Measurements from ENCODE around the gene TTC24.
A peak's percentile ranks its signal among the peaks of the same experiment; 100 is the strongest.
"Not testable (repeated sequence)": the region's sequence is repeated elsewhere in the genome, so short reads cannot be mapped to it uniquely, and the experiment has no call there.

Gene TTC24

GRCh38 chr1:156608981-156609380 is 29.5 kb downstream of the TTC24 start:
- DNase-seq (ENCODE audit: low spot score), result peak; percentile 45

GRCh38 chr1:156610072-156610471 is 30.5 kb downstream of the TTC24 start:
- not testable (repeated sequence) for DNase-seq (ENCODE audit: low spot score)

DNA sequence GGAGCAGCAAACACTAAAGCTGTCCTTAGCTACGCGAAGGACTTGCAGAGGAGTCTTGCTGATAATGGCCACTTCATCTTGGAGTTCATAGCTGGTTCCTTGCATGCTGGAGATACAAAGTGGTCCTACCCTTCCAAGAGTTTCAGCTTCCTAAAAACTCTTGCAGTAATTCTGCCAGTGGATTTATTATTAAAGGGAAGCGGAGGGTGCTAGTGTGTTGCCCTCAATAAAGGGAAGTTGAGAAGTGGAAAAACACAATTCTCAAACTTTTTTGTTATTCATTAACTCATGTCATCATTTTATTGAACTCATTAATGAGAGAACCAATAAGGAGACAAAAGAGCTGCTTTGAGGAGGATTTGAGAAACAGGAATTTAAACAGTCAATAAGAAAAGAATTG is 33.1 kb downstream of the TTC24 start:
- DNase-seq (ENCODE audit: low spot score), result no peak

DNA sequence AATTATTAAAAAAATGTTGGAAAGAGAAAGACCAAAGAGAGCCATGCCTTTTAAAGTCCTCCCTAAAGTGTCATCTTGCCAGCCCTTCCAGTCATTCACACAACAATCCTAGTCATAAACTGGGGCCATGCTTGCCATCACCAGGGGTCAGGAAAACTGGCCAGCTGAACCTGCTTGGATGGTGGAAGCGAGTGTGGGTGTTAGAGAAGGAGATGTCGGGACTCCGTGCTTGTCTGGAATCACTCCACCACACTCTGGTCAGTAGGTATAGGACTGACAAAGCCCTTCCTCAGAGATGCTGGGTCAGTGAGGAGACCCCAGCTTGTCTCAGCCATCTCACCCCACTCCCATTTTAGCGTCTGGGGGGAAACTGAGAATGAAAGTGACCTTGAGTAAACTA is 36.4 kb downstream of the TTC24 start:
- no peak for DNase-seq (ENCODE audit: low spot score)

GRCh38 chr1:156616463-156616862 is 36.9 kb downstream of the TTC24 start:
- no peak for DNase-seq (ENCODE audit: low spot score)

- DNase-seq (ENCODE audit: low spot score), result no peak
These were observed 39.5 kb downstream of the TTC24 start, which contains the start of gene HAPLN2 for GRCh38 chr1:156618853-156619581. TSS of gene HAPLN2 (plus strand) at chr1:156619415. CDS start at chr1:156623491, 4,076 bp downstream.

DNA sequence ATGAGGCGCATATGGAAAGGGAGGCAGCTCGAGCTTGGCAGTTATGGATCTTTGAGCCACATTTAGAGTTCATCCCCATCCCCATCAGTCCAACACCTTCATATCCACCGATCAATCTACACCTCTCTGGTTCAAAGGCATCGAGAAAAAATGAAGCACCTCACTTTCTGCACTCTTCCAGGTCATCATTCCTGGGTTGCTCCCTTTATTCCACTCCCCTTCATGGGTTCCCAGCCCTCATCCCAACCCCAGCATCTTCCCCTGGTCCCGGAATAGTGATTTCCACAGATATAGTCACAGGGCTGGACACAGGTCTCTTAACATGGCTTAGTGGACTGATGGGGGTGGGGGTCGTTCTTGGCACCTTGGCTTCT is 40.0 kb downstream of the TTC24 start:
- no peak for DNase-seq (ENCODE audit: low spot score)

DNA sequence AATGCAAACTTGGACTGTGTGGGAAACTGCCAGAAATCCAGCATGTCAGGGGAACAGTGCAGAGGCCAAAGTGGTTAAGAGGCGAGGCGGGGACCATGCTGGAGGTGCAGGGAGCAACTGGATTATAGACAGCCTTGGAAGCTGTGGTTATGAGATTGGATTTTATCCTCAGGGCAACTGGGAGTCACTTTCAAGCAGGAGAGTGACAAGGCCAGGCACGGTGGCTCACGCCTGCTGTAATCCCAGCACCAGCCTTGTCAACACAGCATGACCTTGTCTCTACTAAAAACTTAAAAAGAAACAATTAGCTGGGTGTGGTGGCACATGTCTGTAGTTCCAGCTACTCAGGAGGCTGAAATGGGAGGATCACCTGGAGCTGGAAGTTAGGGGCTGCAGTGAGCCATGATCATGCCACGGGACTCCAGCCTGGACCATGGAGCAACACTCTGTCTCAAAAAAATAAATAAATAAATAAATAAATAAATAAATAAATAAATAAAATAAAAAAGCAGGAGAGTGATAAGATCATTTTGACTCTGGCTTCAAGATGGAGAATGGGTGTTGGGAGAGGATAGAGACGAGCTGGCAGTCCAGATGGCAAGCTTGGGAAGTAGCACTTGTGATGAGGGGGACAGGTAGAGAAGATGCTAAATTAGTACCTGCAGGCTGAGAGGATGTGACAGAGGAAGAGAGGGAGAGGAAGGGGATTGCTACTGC is 43.2 kb downstream of the TTC24 start:
- DNase-seq (ENCODE audit: low spot score), result no peak

- no peak for DNase-seq (ENCODE audit: low spot score)
These were observed 44.7 kb downstream of the TTC24 start for GRCh38 chr1:156623946-156624813.

DNA sequence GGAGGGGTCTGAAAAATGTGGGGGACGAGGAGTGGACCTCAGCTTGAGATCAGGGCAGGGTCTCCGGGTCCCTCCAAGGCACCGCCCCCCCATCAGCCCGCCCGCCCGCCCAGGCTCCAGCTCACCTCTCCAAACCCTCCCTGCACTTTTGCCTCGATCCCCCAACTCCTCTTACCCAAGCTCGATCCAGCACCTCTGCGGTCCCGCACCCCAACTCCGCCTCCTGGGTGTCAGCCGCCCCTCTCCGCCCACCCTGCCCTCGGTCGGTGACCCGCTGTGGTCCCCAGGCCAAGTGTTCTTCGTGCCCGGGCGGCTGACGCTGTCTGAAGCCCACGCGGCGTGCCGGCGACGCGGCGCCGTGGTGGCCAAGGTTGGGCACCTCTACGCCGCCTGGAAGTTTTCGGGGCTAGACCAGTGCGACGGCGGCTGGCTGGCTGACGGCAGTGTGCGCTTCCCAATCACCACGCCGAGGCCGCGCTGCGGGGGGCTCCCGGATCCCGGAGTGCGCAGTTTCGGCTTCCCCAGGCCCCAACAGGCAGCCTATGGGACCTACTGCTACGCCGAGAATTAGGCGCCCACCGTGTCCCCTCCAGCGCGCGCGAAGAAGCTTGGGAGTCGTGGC is 45.4 kb downstream of the TTC24 start:
- no peak for DNase-seq (ENCODE audit: low spot score)

- DNase-seq (ENCODE audit: low spot score), result peak; percentile 49
These were observed 46.0 kb downstream of the TTC24 start for GRCh38 chr1:156625436-156626078.

DNA sequence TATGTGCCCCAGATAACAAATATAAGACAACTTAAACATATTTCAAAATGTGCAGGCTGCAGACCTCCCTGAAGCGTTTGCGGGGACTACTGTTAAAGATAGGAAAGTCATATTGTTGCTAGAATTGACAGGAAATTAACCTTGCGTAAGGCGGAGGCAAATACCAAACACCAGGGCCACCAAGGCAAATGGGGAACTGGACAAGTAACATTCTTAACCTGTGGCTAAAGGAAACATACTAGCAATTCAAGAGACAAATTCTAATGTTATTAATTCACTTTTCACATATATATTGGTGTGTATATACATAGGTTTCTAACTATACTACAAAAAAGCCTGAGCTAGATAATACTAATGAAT is 46.5 kb downstream of the TTC24 start:
- DNase-seq (ENCODE audit: low spot score), result no peak

GRCh38 chr1:156627313-156627880 is 47.9 kb downstream of the TTC24 start:
- peak; percentile 47 for DNase-seq (ENCODE audit: low spot score)

GRCh38 chr1:156629823-156630449 is 50.4 kb downstream of the TTC24 start:
- no peak for DNase-seq (ENCODE audit: low spot score)

GRCh38 chr1:156631152-156631551 is 51.6 kb downstream of the TTC24 start:
- DNase-seq (ENCODE audit: low spot score), result not testable (repeated sequence)

- no peak for DNase-seq (ENCODE audit: low spot score)
These were observed 52.8 kb downstream of the TTC24 start for GRCh38 chr1:156632355-156632754.

Data from hematopoietic multipotent progenitor cell treated with erythropoietin and hydrocortisone succinate and interleukin-3 and kit ligand, for 15 days (in vitro differentiated cells).